Endothelial cell of umbilical vein (primary cell): ENCODE data around the gene GYS2. TPM values are rescaled to one million over a fixed set of nuclear protein-coding genes. Genes with fewer than 3 reads are reported as not detected.

Source experiments
- BruUV-seq: library from RNA; stranded (reverse); fragments of 400-500 nt; replicated peaks from 2 replicates; lab custom pipeline; 2021; lab: Mats Ljungman, UMichigan
- CTCF ChIA-PET: fragments of 300-600, 350-600 bp; sonication (Branson Sonifier 250); formaldehyde crosslinking; loops from one replicate; lab custom pipeline; 2021; ENCODE audit warnings: antibody characterized with exemption, inconsistent platforms; lab: Charles Lee
- POLR2A ChIA-PET: fragments of 300-600, 350-600 bp; sonication (Branson Sonifier 250); formaldehyde crosslinking; loops from one replicate; lab custom pipeline; 2021; ENCODE audit warnings: antibody characterized with exemption, inconsistent platforms; lab: Charles Lee
- DNase-seq: peaks from one replicate; pipeline ENCODE4 v3.0.0-alpha.2; 2011; ENCODE audit warnings: low read depth, low spot score
- FAIRE-seq: peaks from 2 replicates; lab custom pipeline; 2011; peaks lifted over from hg19 to GRCh38; lab: Jason Lieb, UNC
- H2AFZ ChIP-seq: 2 replicates; pipeline ENCODE4 v1.6.0; 2012; ENCODE audit warnings: low read depth, low read length, control low read depth, inconsistent platforms
- H3K27ac ChIP-seq: 2 replicates; pipeline ENCODE4 v1.5.1; 2011; ENCODE audit warnings: low read depth, mild to moderate bottlenecking, control low read depth, low read length, moderate library complexity; ENCODE audit not compliant: insufficient read depth
- H3K27me3 ChIP-seq, 2 experiments: 2 replicates each; pipeline versions ENCODE4 v1.6.0 to v1.6.1; 2011; ENCODE audit warnings: low read length in 2 of 2, mixed read lengths in 1 of 2; ENCODE audit not compliant: control insufficient read depth in 2 of 2, insufficient read depth in 2 of 2
- H3K36me3 ChIP-seq, 2 experiments: 2 replicates in 1 of 2; 3 replicates in 1 of 2; pipeline ENCODE4 v1.5.1; 2011; ENCODE audit warnings: low read length in 2 of 2, mild to moderate bottlenecking in 1 of 2, moderate library complexity in 1 of 2; ENCODE audit not compliant: control insufficient read depth in 2 of 2, insufficient read depth in 2 of 2; ENCODE audit errors: extremely low read depth in 1 of 2
- H3K4me1 ChIP-seq: 3 replicates; pipeline ENCODE4 v1.5.1; 2011; ENCODE audit warnings: mild to moderate bottlenecking, low read length; ENCODE audit not compliant: control insufficient read depth, insufficient read depth; ENCODE audit errors: extremely low read depth
- H3K4me2 ChIP-seq: 2 replicates; pipeline ENCODE4 v1.6.1; 2011; ENCODE audit warnings: low read length, control low read depth, mixed read lengths; ENCODE audit not compliant: insufficient read depth
- H3K4me3 ChIP-seq, 3 experiments: fragments of 200-600 bp in 1 of 3; sonication (generic), shearing (Covaris generic) in 1 of 3; replicated peaks in 1 of 3; 2 replicates each; pipeline ENCODE4 v1.5.1; 2011 to 2016; ENCODE audit warnings: control low read depth in 3 of 3, low read length in 3 of 3, mild to moderate bottlenecking in 2 of 3, inconsistent platforms in 1 of 3, low read depth in 1 of 3, moderate library complexity in 1 of 3; ENCODE audit not compliant: insufficient read depth in 1 of 3
- H3K79me2 ChIP-seq: 2 replicates; pipeline ENCODE4 v1.6.0; 2012; ENCODE audit warnings: low read length, inconsistent platforms; ENCODE audit not compliant: control insufficient read depth, insufficient read depth
- H3K9ac ChIP-seq: replicated peaks from 2 replicates; pipeline ENCODE3; 2011; ENCODE audit warnings: low read length, control low read depth; ENCODE audit not compliant: insufficient read depth; ENCODE audit errors: extremely low read depth
- H3K9me1 ChIP-seq: replicated peaks from 3 replicates; pipeline ENCODE4 v1.6.0; 2011; ENCODE audit warnings: mild to moderate bottlenecking, low read length; ENCODE audit not compliant: control insufficient read depth, insufficient read depth; ENCODE audit errors: extremely low read depth
- H3K9me3 ChIP-seq: replicated peaks from 2 replicates; pipeline ENCODE4 v1.5.1; 2012; ENCODE audit warnings: low read length, inconsistent platforms; ENCODE audit not compliant: control insufficient read depth, insufficient read depth
- H4K20me1 ChIP-seq: replicated peaks from 2 replicates; pipeline ENCODE3; 2011; ENCODE audit warnings: mild to moderate bottlenecking, low read length; ENCODE audit not compliant: control insufficient read depth, insufficient read depth; ENCODE audit errors: extremely low read depth
- EZH2 ChIP-seq: IDR thresholded peaks from 2 replicates; pipeline ENCODE4 v1.6.1; 2012; ENCODE audit warnings: borderline replicate concordance, low read depth, mild to moderate bottlenecking, moderate library complexity, low read length, inconsistent platforms; ENCODE audit not compliant: severe bottlenecking
- FOS ChIP-seq: IDR thresholded peaks from 2 replicates; pipeline ENCODE4 v1.6.1; 2011; ENCODE audit warnings: mild to moderate bottlenecking, low read length, moderate library complexity, borderline replicate concordance; ENCODE audit not compliant: insufficient read depth
- GATA2 ChIP-seq: IDR thresholded peaks from 2 replicates; pipeline ENCODE4 v1.7.0; 2011; ENCODE audit warnings: low read depth, mild to moderate bottlenecking, moderate library complexity, mixed read lengths, low read length; ENCODE audit not compliant: insufficient read length, insufficient read depth
- JUN ChIP-seq: IDR thresholded peaks from 2 replicates; pipeline ENCODE4 v1.6.1; 2011; ENCODE audit warnings: borderline replicate concordance, low read depth; ENCODE audit not compliant: insufficient read length, insufficient read depth
- MAX ChIP-seq: IDR thresholded peaks from 2 replicates; pipeline ENCODE4 v1.6.1; 2011; ENCODE audit not compliant: insufficient read depth, insufficient read length
- MYC ChIP-seq: IDR thresholded peaks from one replicate; pipeline ENCODE4 v1.6.1; 2011; ENCODE audit warnings: mild to moderate bottlenecking, low read depth, low read length
- POLR2A ChIP-seq: IDR thresholded peaks from 2 replicates; pipeline ENCODE4 v1.6.1; 2012; ENCODE audit warnings: low read depth, mild to moderate bottlenecking, control low read depth, low read length
- POLR2AphosphoS5 ChIP-seq: IDR thresholded peaks from 2 replicates; pipeline ENCODE4 v1.6.1; 2012; ENCODE audit warnings: low read depth, mild to moderate bottlenecking, control low read depth, low read length, moderate library complexity; ENCODE audit not compliant: insufficient read depth
- dilution Hi-C: fragments of 300-500 bp; cut with MboI; formaldehyde crosslinking; loops from one replicate; pipeline ENCODE4 v1.15.0; 2019; ENCODE audit warnings: low sequenced_read_pairs; ENCODE audit not compliant: extremely low pct_ligation_motif_present
- intact Hi-C: fragments of 100-400 bp; cut with micrococcal nuclease; formaldehyde crosslinking; loops from one replicate; pipeline ENCODE4 v1.10.0; 2022
- polyA plus RNA-seq, 4 experiments: library from polyadenylated mRNA; depleted of rRNA in 3 of 4; stranded (reverse) in 3 of 4; unstranded in 1 of 4; fragments of >200 nt; gene quantifications; 2 replicates each; pipeline versions ENCODE4 v1.2.1 to v1.2.3, GENCODE V29; 2011 to 2012; ENCODE audit warnings: missing spikeins in 1 of 4
- total RNA-seq: library from RNA; stranded (reverse); gene quantifications from 2 replicates; pipeline ENCODE4 v1.2.3, GENCODE V29; 2021
- TF ChIP-seq, protein P1 (sequence below), 2 donors: IDR thresholded peaks; 1 replicate in 1 of 2; 2 replicates in 1 of 2; pipeline ENCODE4 v1.5.1; 2011; ENCODE audit warnings: low read length in 2 of 2, mild to moderate bottlenecking in 2 of 2, moderate library complexity in 2 of 2, control low read depth in 1 of 2, inconsistent platforms in 1 of 2, low read depth in 1 of 2; ENCODE audit not compliant: insufficient read depth in 1 of 2; ENCODE audit errors: extremely low read depth in 1 of 2

The GYS2 gene
- total and polyA plus RNA-seq, 2 donors (not counting 3 experiments of a cell fraction or from before 2014, with no cell fraction given): 0.04 TPM; not detected in 1

- peaks cover 5 to 7% of the 10 kb centered on the region in 2 experiments for H3K36me3 ChIP-seq
- H3K9me1 ChIP-seq: peaks cover 2% of the 10 kb centered on the region
- intact Hi-C loops: loop anchor here (1.0 to 2.0 kb wide), 4 partner anchors 64 to 545 kb away; partner anchors contain the start of genes CMAS, LDHB and PYROXD1
- H2AFZ ChIP-seq: peak overlapping the region; percentile 93
- H3K4me2 ChIP-seq: peak overlapping the region; percentile 99
- H3K27me3 ChIP-seq: no peaks in the 10 kb centered on the region
- ChIA-PET CTCF (interaction anchor here (1.5 to 1.8 kb wide), 2 partner anchors 8 to 180 kb away, joined by 6 to 9 read pairs; no protein-coding TSS in a partner anchor), POLR2A (interaction anchor here (0.8 kb wide), 1 partner anchor 157 kb away, joined by 4 read pairs; the partner anchor contains the start of gene LDHB)
- peak overlapping the region; percentile 80 to 92 (median 88) for H3K4me3 ChIP-seq
- H3K27ac ChIP-seq: peak overlapping the region; percentile 87
- TSS peak; percentile 51 for BruUV-seq
- H3K9ac ChIP-seq: peak overlapping the region; percentile 93
- dilution Hi-C loops: no loop called here
- no peaks in the 10 kb centered on the region for H4K20me1 ChIP-seq
- TF ChIP-seq GATA2: no peak
- TF ChIP-seq POLR2A: no peak
- no peak for DNase-seq
- FAIRE-seq: no peak
- H3K4me1 ChIP-seq: peaks cover 31% of the 10 kb centered on the region
- peaks cover 67% of the 10 kb centered on the region for H3K79me2 ChIP-seq
- H3K9me3 ChIP-seq: no peaks in the 10 kb centered on the region
Observed at GRCh38 chr12:21500786-21501257, 103.8 kb downstream of the GYS2 start.

- BruUV-seq: no TSS peak
- intact Hi-C loops (loop anchor here (2.0 kb wide), 1 partner anchor 181 kb away; no protein-coding TSS in a partner anchor), dilution Hi-C loops (no loop called here)
- H2AFZ ChIP-seq: no peak overlapping the region
- ChIA-PET CTCF (no interaction called here), POLR2A (no interaction called here)
- H3K27ac ChIP-seq: no peak overlapping the region
- H3K36me3 ChIP-seq: peaks cover 6 to 7% of the 10 kb centered on the region in 2 experiments
- peaks cover 31% of the 10 kb centered on the region for H3K4me1 ChIP-seq
- no peaks in the 10 kb centered on the region for H3K27me3 ChIP-seq
- H3K4me2 ChIP-seq: peak overlapping the region; percentile 99
- peaks cover 2% of the 10 kb centered on the region for H3K9me1 ChIP-seq
- DNase-seq (no peak), FAIRE-seq (no peak)
- H3K9me3 ChIP-seq: no peaks in the 10 kb centered on the region
- H3K79me2 ChIP-seq: peaks cover 56% of the 10 kb centered on the region
- no peak for TF ChIP-seq GATA2
- TF ChIP-seq JUN: no peak
- TF ChIP-seq FOS: no peak
- no peak for TF ChIP-seq POLR2A
- no peak for TF ChIP-seq POLR2AphosphoS5
- TF ChIP-seq, protein P1, sequence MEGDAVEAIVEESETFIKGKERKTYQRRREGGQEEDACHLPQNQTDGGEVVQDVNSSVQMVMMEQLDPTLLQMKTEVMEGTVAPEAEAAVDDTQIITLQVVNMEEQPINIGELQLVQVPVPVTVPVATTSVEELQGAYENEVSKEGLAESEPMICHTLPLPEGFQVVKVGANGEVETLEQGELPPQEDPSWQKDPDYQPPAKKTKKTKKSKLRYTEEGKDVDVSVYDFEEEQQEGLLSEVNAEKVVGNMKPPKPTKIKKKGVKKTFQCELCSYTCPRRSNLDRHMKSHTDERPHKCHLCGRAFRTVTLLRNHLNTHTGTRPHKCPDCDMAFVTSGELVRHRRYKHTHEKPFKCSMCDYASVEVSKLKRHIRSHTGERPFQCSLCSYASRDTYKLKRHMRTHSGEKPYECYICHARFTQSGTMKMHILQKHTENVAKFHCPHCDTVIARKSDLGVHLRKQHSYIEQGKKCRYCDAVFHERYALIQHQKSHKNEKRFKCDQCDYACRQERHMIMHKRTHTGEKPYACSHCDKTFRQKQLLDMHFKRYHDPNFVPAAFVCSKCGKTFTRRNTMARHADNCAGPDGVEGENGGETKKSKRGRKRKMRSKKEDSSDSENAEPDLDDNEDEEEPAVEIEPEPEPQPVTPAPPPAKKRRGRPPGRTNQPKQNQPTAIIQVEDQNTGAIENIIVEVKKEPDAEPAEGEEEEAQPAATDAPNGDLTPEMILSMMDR (IDR thresholded peaks at IDR 0.05; ENCODE audit: extremely low read depth in 1 of 2, insufficient read depth in 1 of 2, low read depth in 1 of 2, low read length in 2 of 2): no peak
- no peak for TF ChIP-seq MAX
- TF ChIP-seq EZH2: no peak
- no peak for TF ChIP-seq MYC
- H3K4me3 ChIP-seq: peak overlapping the region in 1 of 3 experiments; percentile 88
- no peaks in the 10 kb centered on the region for H4K20me1 ChIP-seq
- H3K9ac ChIP-seq: peak overlapping the region; percentile 8
Observed at GRCh38 chr12:21499765-21500164, 104.9 kb downstream of the GYS2 start.
